ENCODE data around the gene EDDM13. TPM values are rescaled to one million over a fixed set of nuclear protein-coding genes. Genes with fewer than 3 reads are reported as not detected.
"Not testable (repeated sequence)": the region's sequence is repeated elsewhere in the genome, so short reads cannot be mapped to it uniquely, and the experiment has no call there.

The EDDM13 gene
- total RNA-seq, 1 donor from 2014 or later: 0.29 TPM

DNA sequence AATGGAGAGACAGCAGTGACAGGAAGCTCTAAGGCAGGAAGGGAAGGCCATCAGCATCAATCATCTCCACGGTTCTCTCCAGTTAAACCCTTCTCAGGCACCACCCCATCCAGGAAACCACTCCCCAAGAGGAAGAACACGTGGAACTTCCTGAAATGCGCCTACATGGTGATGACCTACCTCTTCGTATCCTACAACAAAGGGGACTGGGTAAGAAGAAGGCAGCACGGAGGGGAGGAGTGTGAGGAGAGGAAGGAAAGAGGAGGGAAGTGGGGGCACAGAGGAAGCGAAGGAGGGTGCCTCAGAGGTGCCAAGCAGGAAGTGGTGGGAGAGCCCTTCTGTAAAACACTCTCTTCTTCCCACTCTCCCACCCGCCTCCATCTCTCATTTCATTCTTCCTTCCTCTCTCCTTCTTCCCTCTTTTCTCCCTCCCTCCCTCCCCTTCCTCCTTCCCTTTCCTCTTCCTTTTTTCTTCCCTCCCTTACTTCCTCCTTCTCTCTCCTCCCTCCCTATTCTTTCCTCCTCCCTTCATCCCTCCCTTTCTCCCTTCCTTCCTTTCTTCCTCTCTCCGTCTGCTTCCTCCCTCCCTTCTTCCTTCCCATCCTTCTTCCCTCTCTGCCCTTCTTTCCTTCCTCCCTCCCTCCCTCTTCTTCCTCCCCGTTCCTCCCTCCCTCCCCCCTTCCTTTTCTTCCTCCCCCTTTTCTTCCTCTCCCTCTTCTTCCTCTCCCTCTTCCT lies 29.5 kb downstream of the EDDM13 start:
- peaks cover 4% of the 10 kb centered on the region for H3K9me3 Mint-ChIP-seq
- intact Hi-C loops (cut with micrococcal nuclease): no loop called here
- peak overlapping the region; percentile 9 for H3K27ac Mint-ChIP-seq
- peaks cover 3% of the 10 kb centered on the region for H3K27me3 Mint-ChIP-seq (ENCODE audit: insufficient read depth)
- DNase-seq (ENCODE audit: low spot score): no peak
- H3K4me3 Mint-ChIP-seq: no peak overlapping the region
- peaks cover 10% of the 10 kb centered on the region for H3K36me3 Mint-ChIP-seq (ENCODE audit: low read depth)
- peaks cover 13% of the 10 kb centered on the region for H3K4me1 Mint-ChIP-seq (ENCODE audit: low read depth)

- Mint-ChIP-seq H3K36me3 (ENCODE audit: low read depth) (peaks cover 14% of the 10 kb centered on the region), H3K27me3 (ENCODE audit: insufficient read depth) (peaks cover 3% of the 10 kb centered on the region), H3K9me3 (peaks cover 4% of the 10 kb centered on the region), H3K27ac (no peak overlapping the region), H3K4me3 (no peak overlapping the region), H3K4me1 (ENCODE audit: low read depth) (peaks cover 13% of the 10 kb centered on the region)
- DNase-seq (ENCODE audit: low spot score): no peak
- intact Hi-C loops (cut with micrococcal nuclease): no loop called here
Measured at GRCh38 chr19:56304243-56304642, 31.7 kb downstream of the EDDM13 start.

DNA sequence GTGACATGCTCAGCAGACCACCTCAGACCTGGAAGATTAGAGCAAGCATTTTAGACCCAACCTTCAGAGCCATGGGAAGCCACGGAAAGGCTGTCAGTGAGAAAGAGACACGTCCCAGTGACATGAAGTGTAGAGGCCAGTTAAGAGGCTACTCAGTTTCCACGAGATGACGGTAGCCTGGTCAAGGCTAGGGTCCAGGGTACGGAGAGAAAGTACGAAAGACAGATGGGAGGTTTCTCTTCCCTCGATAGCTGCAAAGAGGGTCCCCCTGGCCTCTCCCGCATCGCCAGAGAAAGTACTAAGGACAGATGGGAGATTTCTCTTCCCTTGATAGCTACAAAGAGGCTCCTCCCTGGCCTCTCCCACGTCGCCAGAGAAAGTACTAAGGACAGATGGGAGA lies 33.5 kb downstream of the EDDM13 start:
- Mint-ChIP-seq H3K27ac (no peak overlapping the region), H3K4me1 (ENCODE audit: low read depth) (peaks cover 13% of the 10 kb centered on the region), H3K36me3 (ENCODE audit: low read depth) (peaks cover 14% of the 10 kb centered on the region), H3K4me3 (no peak overlapping the region), H3K9me3 (peaks cover 4% of the 10 kb centered on the region), H3K27me3 (ENCODE audit: insufficient read depth) (no peaks in the 10 kb centered on the region)
- intact Hi-C loops (cut with micrococcal nuclease): no loop called here
- no peak for DNase-seq (ENCODE audit: low spot score)

DNA sequence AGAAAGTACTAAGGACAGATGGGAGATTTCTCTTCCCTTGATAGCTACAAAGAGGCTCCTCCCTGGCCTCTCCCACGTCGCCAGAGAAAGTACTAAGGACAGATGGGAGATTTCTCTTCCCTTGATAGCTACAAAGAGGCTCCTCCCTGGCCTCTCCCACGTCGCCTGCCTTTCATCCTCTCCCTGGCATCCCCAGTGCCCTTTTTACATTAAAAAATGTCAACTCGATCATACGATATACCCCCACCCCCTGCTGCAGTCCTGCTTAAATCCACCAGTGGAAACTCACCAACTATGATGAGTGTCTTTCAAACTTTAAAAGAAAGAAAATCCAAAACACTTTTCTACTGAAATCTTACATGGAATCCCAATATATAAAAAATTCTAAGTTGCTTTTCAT lies 34.5 kb downstream of the EDDM13 start:
- peaks cover 11% of the 10 kb centered on the region for H3K36me3 Mint-ChIP-seq (ENCODE audit: low read depth)
- H3K27me3 Mint-ChIP-seq (ENCODE audit: insufficient read depth); H3K4me1 Mint-ChIP-seq (ENCODE audit: low read depth); DNase-seq (ENCODE audit: low spot score); H3K4me3 Mint-ChIP-seq; H3K9me3 Mint-ChIP-seq; H3K27ac Mint-ChIP-seq; intact Hi-C loops (cut with micrococcal nuclease): not testable (repeated sequence)

- Mint-ChIP-seq H3K4me1 (ENCODE audit: low read depth) (peaks cover 18% of the 10 kb centered on the region), H3K4me3 (no peak overlapping the region), H3K36me3 (ENCODE audit: low read depth) (peaks cover 16% of the 10 kb centered on the region), H3K27me3 (ENCODE audit: insufficient read depth) (no peaks in the 10 kb centered on the region), H3K9me3 (no peaks in the 10 kb centered on the region), H3K27ac (no peak overlapping the region)
- no peak for DNase-seq (ENCODE audit: low spot score)
- intact Hi-C loops (cut with micrococcal nuclease): no loop called here
Measured at GRCh38 chr19:56308792-56309191, 36.2 kb downstream of the EDDM13 start.

DNA sequence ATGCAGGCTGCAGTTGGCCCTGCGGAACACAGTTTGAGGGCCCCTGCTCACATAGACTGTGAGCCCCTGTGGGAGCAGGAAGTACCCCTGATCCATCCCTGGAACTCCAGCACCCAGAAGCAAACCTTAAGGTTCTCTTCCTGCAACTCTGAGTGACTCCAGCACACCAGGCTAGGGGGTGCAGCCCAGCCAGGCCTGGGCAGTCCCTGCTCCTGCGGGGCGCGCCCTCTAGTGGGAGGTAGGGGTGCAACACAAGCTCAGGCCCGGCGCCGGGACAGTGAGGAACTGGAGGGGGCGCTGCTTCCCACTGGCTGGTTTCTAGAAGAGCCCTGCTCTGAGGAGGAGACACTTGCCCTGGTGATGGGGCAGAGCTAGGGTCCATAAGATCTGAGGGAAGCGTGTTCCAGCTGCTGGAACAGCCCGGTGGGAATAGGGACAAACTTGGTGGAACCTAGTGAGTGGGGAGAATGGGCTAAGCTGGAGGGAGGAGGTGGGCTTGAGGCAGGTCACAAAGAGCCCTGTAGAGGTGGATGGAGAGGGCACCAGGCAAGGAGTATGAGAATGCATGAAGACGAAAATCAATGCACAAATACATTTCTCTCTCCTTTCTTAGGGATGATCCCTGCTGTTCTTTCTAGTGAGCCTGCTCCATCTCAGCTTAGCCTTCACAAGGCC lies 37.1 kb downstream of the EDDM13 start:
- intact Hi-C loops (cut with micrococcal nuclease): loop anchor here (5.0 to 10.0 kb wide), 2 partner anchors 1192 to 1505 kb away; partner anchors contain the start of genes PPP1R12C and ZNF552
- Mint-ChIP-seq H3K4me3 (no peak overlapping the region), H3K4me1 (ENCODE audit: low read depth) (peaks cover 23% of the 10 kb centered on the region), H3K9me3 (no peaks in the 10 kb centered on the region), H3K27me3 (ENCODE audit: insufficient read depth) (no peaks in the 10 kb centered on the region), H3K36me3 (ENCODE audit: low read depth) (peaks cover 16% of the 10 kb centered on the region), H3K27ac (no peak overlapping the region)
- DNase-seq (ENCODE audit: low spot score): peak; percentile 42

- H3K36me3 Mint-ChIP-seq (ENCODE audit: low read depth): peaks cover 16% of the 10 kb centered on the region
- H3K27me3 Mint-ChIP-seq (ENCODE audit: insufficient read depth): no peaks in the 10 kb centered on the region
- no peak overlapping the region for H3K4me3 Mint-ChIP-seq
- no peak overlapping the region for H3K27ac Mint-ChIP-seq
- H3K4me1 Mint-ChIP-seq (ENCODE audit: low read depth): peaks cover 23% of the 10 kb centered on the region
- no peaks in the 10 kb centered on the region for H3K9me3 Mint-ChIP-seq
- DNase-seq (ENCODE audit: low spot score): no peak
- intact Hi-C loops (cut with micrococcal nuclease): loop anchor here (5.0 to 10.0 kb wide), 2 partner anchors 1193 to 1504 kb away; partner anchors contain the start of genes PPP1R12C and ZNF552
Measured at GRCh38 chr19:56310462-56310861, 37.9 kb downstream of the EDDM13 start.

- Mint-ChIP-seq H3K4me3 (peak overlapping the region; percentile 47), H3K27me3 (ENCODE audit: insufficient read depth) (no peaks in the 10 kb centered on the region), H3K9me3 (no peaks in the 10 kb centered on the region), H3K36me3 (ENCODE audit: low read depth) (peaks cover 16% of the 10 kb centered on the region), H3K27ac (peak overlapping the region; percentile 80), H3K4me1 (ENCODE audit: low read depth) (peaks cover 29% of the 10 kb centered on the region)
- intact Hi-C loops (cut with micrococcal nuclease): loop anchor here (5.0 to 10.0 kb wide), 2 partner anchors 1195 to 1502 kb away; partner anchors contain the start of genes PPP1R12C and ZNF552
- DNase-seq (ENCODE audit: low spot score): no peak
Measured at GRCh38 chr19:56312342-56312741, 39.8 kb downstream of the EDDM13 start.

- Mint-ChIP-seq H3K4me3 (peak overlapping the region; percentile 93), H3K27me3 (ENCODE audit: insufficient read depth) (no peaks in the 10 kb centered on the region), H3K36me3 (ENCODE audit: low read depth) (peaks cover 16% of the 10 kb centered on the region), H3K9me3 (no peaks in the 10 kb centered on the region), H3K27ac (peak overlapping the region; percentile 99), H3K4me1 (ENCODE audit: low read depth) (peaks cover 29% of the 10 kb centered on the region)
- no peak for DNase-seq (ENCODE audit: low spot score)
- intact Hi-C loops (cut with micrococcal nuclease): loop anchor here (5.0 to 10.0 kb wide), 2 partner anchors 1196 to 1502 kb away; partner anchors contain the start of genes PPP1R12C and ZNF552
Measured at GRCh38 chr19:56312787-56313657, 40.5 kb downstream of the EDDM13 start.

- peaks cover 29% of the 10 kb centered on the region for H3K4me1 Mint-ChIP-seq (ENCODE audit: low read depth)
- peak overlapping the region; percentile 93 for H3K4me3 Mint-ChIP-seq
- DNase-seq (ENCODE audit: low spot score): peak; percentile 7
- peaks cover 13% of the 10 kb centered on the region for H3K36me3 Mint-ChIP-seq (ENCODE audit: low read depth)
- H3K27ac Mint-ChIP-seq: peak overlapping the region; percentile 99
- H3K27me3 Mint-ChIP-seq (ENCODE audit: insufficient read depth): no peaks in the 10 kb centered on the region
- intact Hi-C loops (cut with micrococcal nuclease): loop anchor here (1.0 to 10.0 kb wide), 6 partner anchors 61 to 1501 kb away; partner anchors contain the start of genes FIZ1, PPP1R12C, ZNF444 and ZNF470
- H3K9me3 Mint-ChIP-seq: no peaks in the 10 kb centered on the region
Measured at GRCh38 chr19:56314018-56314380, 41.5 kb downstream of the EDDM13 start.

DNA sequence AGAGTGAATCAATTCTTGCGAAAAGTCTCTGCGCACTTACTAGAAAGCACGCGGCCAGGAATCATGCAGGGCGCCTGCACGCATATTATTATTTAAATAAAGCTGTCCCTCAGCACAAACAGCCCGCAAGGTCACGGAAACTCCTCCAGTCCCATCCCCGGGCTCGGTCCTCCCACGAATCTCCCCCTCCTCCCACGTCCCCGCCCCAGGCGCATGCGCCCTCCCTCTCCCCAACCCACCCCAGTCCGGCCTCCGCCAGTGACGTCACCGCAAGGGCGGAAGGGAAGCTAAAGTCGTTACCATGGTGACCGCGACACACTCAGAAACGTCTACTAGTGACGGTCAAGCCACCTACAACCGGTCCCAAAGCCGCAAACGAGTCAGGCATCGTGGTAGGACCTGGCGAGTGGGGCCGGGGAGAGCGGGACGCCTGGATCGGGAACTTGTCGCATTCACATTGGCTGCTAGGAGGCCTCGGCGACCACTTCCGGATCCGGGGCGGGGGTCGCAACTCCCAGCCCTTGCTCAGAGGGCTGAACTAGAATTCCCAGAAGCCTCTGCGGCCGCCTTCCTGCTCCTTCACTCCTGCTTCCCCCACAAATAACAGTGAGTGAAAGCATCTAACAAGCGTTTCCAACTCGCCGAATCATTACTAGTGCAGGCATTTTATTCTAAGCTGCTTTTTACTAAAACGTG lies 42.0 kb downstream of the EDDM13 start, which contains the start of gene ZSCAN5A:
ZSCAN5A (minus strand) TSS at position 459 of the 696 bp plus-strand sequence. CDS start 89,793 bp downstream, outside the sequence.
- Mint-ChIP-seq H3K4me1 (ENCODE audit: low read depth) (peaks cover 29% of the 10 kb centered on the region), H3K36me3 (ENCODE audit: low read depth) (peaks cover 12% of the 10 kb centered on the region), H3K4me3 (peak within 1 kb of the TSS; percentile 93), H3K9me3 (no peaks in the 10 kb centered on the region), H3K27me3 (ENCODE audit: insufficient read depth) (no peaks in the 10 kb centered on the region), H3K27ac (peak within 1 kb of the TSS; percentile 99)
- peak; percentile 92 for DNase-seq (ENCODE audit: low spot score)
- intact Hi-C loops (cut with micrococcal nuclease): loop anchor here (1.0 to 10.0 kb wide), 13 partner anchors 36 to 1500 kb away; partner anchors contain the start of genes FIZ1, PPP1R12C, U2AF2 and ZNF444
